Ishikawa (cell line): ENCODE measurements around the gene ARHGEF11.

Experiments
- CEBPB ChIP-seq: IDR thresholded peaks from 2 replicates; pipeline ENCODE4 v1.6.1; 2012
- CREB1 ChIP-seq: IDR thresholded peaks from 2 replicates; pipeline ENCODE4 v1.6.1; 2012; ENCODE audit warnings: low read depth
- EGR1 ChIP-seq: IDR thresholded peaks from 2 replicates; pipeline ENCODE4 v1.6.1; 2012
- EP300 ChIP-seq: IDR thresholded peaks from 2 replicates; pipeline ENCODE4 v1.6.1; 2012; ENCODE audit warnings: borderline replicate concordance
- FOXM1 ChIP-seq: IDR thresholded peaks from 2 replicates; pipeline ENCODE4 v1.6.1; 2012; ENCODE audit warnings: low read depth, borderline replicate concordance
- NFIC ChIP-seq: IDR thresholded peaks from 2 replicates; pipeline ENCODE4 v1.6.1; 2012
- RAD21 ChIP-seq: IDR thresholded peaks from 2 replicates; pipeline ENCODE4 v1.6.1; 2012; ENCODE audit warnings: low read depth
- TAF1 ChIP-seq: IDR thresholded peaks from 2 replicates; pipeline ENCODE4 v1.6.1; 2012; ENCODE audit warnings: low read depth, mild to moderate bottlenecking
- TCF12 ChIP-seq: IDR thresholded peaks from 2 replicates; pipeline ENCODE4 v1.6.1; 2012; ENCODE audit warnings: low read depth
- TEAD4 ChIP-seq: IDR thresholded peaks from 2 replicates; pipeline ENCODE4 v1.6.1; 2012
- YY1 ChIP-seq: IDR thresholded peaks from 2 replicates; pipeline ENCODE4 v1.6.1; 2012; ENCODE audit warnings: low read depth
- ZBTB7A ChIP-seq: IDR thresholded peaks from 2 replicates; pipeline ENCODE4 v1.6.1; 2012; ENCODE audit warnings: low read depth
- TF ChIP-seq, protein P1 (sequence below): IDR thresholded peaks from 2 replicates; pipeline ENCODE4 v1.6.1; 2012
- TF ChIP-seq, protein P2 (sequence below): IDR thresholded peaks from 2 replicates; pipeline ENCODE4 v1.6.1; 2012; ENCODE audit warnings: low read depth, mild to moderate bottlenecking
- TF ChIP-seq, protein P3 (sequence below): IDR thresholded peaks from 2 replicates; pipeline ENCODE4 v1.6.1; 2012

ARHGEF11 gene

DNA sequence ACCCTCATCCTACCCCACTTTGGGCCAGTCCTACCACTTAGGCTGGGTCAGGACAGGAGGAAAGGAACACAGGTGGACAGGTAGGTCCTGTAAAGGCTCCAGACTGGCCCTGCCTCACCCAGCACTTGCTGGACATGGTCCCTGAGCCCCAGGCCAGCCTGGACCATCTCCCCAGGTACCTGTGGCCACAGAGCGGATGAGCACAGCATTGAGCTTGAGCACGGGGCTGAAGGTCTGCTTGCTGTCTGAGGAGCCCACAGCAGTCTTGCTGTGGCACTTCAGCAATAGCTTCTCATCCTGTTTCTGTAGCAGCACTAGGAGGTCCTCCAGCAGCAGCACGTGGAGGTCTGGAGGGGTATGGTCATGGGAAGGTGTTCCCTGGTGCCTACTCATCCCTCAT is 101.8 kb downstream of the ARHGEF11 start:
- TF ChIP-seq TCF12 (no peak), TEAD4 (no peak), EGR1 (no peak), NFIC (no peak)
- TF ChIP-seq, protein P1, sequence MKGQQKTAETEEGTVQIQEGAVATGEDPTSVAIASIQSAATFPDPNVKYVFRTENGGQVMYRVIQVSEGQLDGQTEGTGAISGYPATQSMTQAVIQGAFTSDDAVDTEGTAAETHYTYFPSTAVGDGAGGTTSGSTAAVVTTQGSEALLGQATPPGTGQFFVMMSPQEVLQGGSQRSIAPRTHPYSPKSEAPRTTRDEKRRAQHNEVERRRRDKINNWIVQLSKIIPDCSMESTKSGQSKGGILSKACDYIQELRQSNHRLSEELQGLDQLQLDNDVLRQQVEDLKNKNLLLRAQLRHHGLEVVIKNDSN: no peak

DNA sequence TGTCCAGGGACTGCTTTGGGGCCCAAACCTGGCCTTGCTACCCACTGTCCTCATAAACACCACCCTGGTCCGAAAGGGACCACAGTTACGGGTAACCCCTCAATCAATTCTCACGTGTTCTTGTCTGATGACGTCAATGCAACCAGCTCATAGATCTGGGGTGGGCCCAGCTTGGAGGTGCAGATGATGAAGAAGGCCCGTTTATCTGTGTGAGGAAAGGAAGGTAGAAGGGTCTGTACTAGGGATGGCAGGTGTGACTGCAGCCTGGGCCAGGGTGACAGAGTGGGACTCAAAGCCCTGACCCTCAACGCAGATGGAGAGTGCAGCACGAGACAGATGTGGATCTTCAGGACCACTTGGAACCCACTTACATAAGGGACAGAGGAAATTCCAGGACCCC is 103.0 kb downstream of the ARHGEF11 start:
- TF ChIP-seq YY1: no peak
- TF ChIP-seq EGR1: no peak
- TF ChIP-seq TAF1: no peak
- no peak for TF ChIP-seq ZBTB7A
- TF ChIP-seq TCF12: no peak
- TF ChIP-seq CEBPB: no peak
- no peak for TF ChIP-seq RAD21
- TF ChIP-seq NFIC: no peak
- TF ChIP-seq FOXM1: no peak
- TF ChIP-seq EP300: no peak
- no peak for TF ChIP-seq CREB1
- TF ChIP-seq TEAD4: no peak
- TF ChIP-seq, protein P2, sequence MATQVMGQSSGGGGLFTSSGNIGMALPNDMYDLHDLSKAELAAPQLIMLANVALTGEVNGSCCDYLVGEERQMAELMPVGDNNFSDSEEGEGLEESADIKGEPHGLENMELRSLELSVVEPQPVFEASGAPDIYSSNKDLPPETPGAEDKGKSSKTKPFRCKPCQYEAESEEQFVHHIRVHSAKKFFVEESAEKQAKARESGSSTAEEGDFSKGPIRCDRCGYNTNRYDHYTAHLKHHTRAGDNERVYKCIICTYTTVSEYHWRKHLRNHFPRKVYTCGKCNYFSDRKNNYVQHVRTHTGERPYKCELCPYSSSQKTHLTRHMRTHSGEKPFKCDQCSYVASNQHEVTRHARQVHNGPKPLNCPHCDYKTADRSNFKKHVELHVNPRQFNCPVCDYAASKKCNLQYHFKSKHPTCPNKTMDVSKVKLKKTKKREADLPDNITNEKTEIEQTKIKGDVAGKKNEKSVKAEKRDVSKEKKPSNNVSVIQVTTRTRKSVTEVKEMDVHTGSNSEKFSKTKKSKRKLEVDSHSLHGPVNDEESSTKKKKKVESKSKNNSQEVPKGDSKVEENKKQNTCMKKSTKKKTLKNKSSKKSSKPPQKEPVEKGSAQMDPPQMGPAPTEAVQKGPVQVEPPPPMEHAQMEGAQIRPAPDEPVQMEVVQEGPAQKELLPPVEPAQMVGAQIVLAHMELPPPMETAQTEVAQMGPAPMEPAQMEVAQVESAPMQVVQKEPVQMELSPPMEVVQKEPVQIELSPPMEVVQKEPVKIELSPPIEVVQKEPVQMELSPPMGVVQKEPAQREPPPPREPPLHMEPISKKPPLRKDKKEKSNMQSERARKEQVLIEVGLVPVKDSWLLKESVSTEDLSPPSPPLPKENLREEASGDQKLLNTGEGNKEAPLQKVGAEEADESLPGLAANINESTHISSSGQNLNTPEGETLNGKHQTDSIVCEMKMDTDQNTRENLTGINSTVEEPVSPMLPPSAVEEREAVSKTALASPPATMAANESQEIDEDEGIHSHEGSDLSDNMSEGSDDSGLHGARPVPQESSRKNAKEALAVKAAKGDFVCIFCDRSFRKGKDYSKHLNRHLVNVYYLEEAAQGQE: no peak
- TF ChIP-seq, protein P1: no peak
- TF ChIP-seq, protein P3, sequence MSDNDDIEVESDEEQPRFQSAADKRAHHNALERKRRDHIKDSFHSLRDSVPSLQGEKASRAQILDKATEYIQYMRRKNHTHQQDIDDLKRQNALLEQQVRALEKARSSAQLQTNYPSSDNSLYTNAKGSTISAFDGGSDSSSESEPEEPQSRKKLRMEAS: no peak

DNA sequence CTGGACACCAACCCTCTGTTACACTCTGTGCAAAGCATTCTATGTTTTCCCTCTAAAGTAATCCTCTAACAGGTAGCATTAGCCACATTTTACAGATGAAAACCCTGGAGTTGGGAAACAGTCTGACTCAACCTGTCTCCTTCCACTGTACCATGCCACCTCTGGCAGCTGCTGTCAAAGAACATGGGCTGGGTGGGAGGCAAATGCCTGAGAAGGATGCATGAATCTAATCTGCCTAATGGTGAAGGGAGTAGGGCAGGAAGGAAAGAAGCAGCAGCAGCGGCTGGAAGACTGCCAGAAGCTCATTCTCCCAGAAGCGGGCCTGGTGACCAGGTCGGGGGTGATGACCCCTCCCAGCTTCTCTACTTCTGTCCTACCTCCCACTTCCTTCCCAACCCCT is 103.4 kb downstream of the ARHGEF11 start:
- TF ChIP-seq RAD21 (no peak), YY1 (no peak), CREB1 (no peak), NFIC (no peak), EGR1 (no peak), CEBPB (no peak), TEAD4 (no peak), EP300 (no peak), FOXM1 (no peak), TAF1 (no peak), TCF12 (no peak), ZBTB7A (no peak)
- TF ChIP-seq, protein P1: no peak
- TF ChIP-seq, protein P3: no peak
- TF ChIP-seq, protein P2: no peak

DNA sequence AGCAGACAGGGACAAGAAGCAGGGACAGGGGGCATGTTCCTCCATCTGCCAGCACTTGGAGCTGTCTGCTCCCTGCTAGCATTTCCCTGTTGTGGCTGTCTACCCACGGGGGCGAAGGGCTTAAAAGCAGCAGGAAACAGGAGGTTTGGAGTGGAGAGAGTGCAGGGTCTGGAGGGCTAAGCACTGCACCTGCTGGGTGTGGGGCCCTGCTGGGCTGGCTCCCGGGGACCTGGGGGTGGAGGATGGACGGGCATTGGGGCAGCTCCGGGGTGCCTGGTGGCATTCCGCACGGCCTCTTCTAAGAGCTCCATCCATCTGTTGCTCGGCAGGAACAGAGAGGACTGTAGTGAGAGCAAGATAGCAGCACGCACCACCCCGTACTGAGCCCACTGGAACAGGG is 103.9 kb downstream of the ARHGEF11 start:
- TF ChIP-seq, protein P2: no peak
- TF ChIP-seq, protein P1: no peak
- TF ChIP-seq ZBTB7A (no peak), FOXM1 (no peak), TCF12 (no peak), RAD21 (no peak), TAF1 (no peak), YY1 (no peak), CREB1 (no peak), TEAD4 (no peak), CEBPB (no peak), EP300 (no peak), EGR1 (no peak), NFIC (no peak)
- TF ChIP-seq, protein P3: no peak
